H1 (cell line): Measurements from ENCODE around the gene SLC22A14. TPM values are rescaled to one million over a fixed set of nuclear protein-coding genes. Genes with fewer than 3 reads are reported as not detected.

Experiments
- CTCF ChIA-PET: fragments of 300-600 bp; sonication (Branson Sonifier 250); formaldehyde crosslinking; loops from one replicate; lab custom pipeline; 2021; ENCODE audit not compliant: partially characterized antibody; lab: Charles Lee
- POLR2A ChIA-PET: fragments of 300-600 bp; sonication (Branson Sonifier 250); formaldehyde crosslinking; loops from one replicate; lab custom pipeline; 2021; ENCODE audit warnings: inconsistent platforms; ENCODE audit not compliant: partially characterized antibody; lab: Charles Lee
- DNase-seq, 2 experiments: peaks; one replicate each; pipeline versions ENCODE4 v3.0.0 to v3.0.0-alpha.2; 2010 to 2022; ENCODE audit warnings: low spot score in 2 of 2, low read depth in 1 of 2, mixed read lengths in 1 of 2
- FAIRE-seq: peaks from 2 replicates; lab custom pipeline; 2011; peaks lifted over from hg19 to GRCh38; lab: Jason Lieb, UNC
- H2AFZ ChIP-seq: 2 replicates; pipeline ENCODE4 v1.8.1; 2012; ENCODE audit warnings: low read length, inconsistent platforms
- H2AK5ac ChIP-seq: 2 replicates; pipeline ENCODE4 v1.6.1; 2013; ENCODE audit warnings: low read depth, low read length
- H2BK120ac ChIP-seq: replicated peaks from 2 replicates; pipeline ENCODE3; 2013; ENCODE audit warnings: low read depth, low read length, inconsistent platforms
- H2BK12ac ChIP-seq: 2 replicates; pipeline ENCODE4 v1.6.1; 2013; ENCODE audit warnings: low read depth, low read length
- H2BK15ac ChIP-seq: 2 replicates; pipeline ENCODE4 v1.6.1; 2013; ENCODE audit warnings: low read length
- H2BK20ac ChIP-seq: 2 replicates; pipeline ENCODE4 v1.6.1; 2013; ENCODE audit warnings: low read length
- H2BK5ac ChIP-seq: 2 replicates; pipeline ENCODE4 v1.6.1; 2013; ENCODE audit warnings: low read depth, low read length
- H3K14ac ChIP-seq: 2 replicates; pipeline ENCODE4 v1.6.1; 2013; ENCODE audit warnings: inconsistent platforms; ENCODE audit not compliant: insufficient read length
- H3K18ac ChIP-seq: 2 replicates; pipeline ENCODE4 v1.6.1; 2013; ENCODE audit warnings: low read length; ENCODE audit errors: extremely low read depth
- H3K23ac ChIP-seq: 2 replicates; pipeline ENCODE4 v1.6.1; 2013; ENCODE audit warnings: inconsistent platforms; ENCODE audit not compliant: insufficient read length
- H3K23me2 ChIP-seq: 2 replicates; pipeline ENCODE4 v1.6.1; 2013; ENCODE audit warnings: low read depth, low read length
- H3K27ac ChIP-seq: 2 replicates; pipeline ENCODE4 v1.6.1; 2011; ENCODE audit warnings: low read depth, low read length, inconsistent platforms
- H3K27me3 ChIP-seq, 4 experiments: replicated peaks in 1 of 4; 1 replicate in 1 of 4; 2 replicates in 3 of 4; pipeline versions ENCODE4 v1.6.1 to v1.8.1; 2011 to 2013; ENCODE audit warnings: low read length in 3 of 4, mild to moderate bottlenecking in 3 of 4, inconsistent platforms in 2 of 4, mixed read lengths in 2 of 4, moderate library complexity in 1 of 4; ENCODE audit not compliant: control insufficient read depth in 3 of 4, insufficient read depth in 3 of 4; ENCODE audit errors: extremely low read depth in 1 of 4
- H3K36me3 ChIP-seq, 4 experiments: 2 replicates each; pipeline versions ENCODE4 v1.6.1 to v1.8.1; 2011 to 2013; ENCODE audit warnings: mild to moderate bottlenecking in 4 of 4, low read length in 3 of 4, moderate library complexity in 2 of 4, control low read depth in 1 of 4, inconsistent platforms in 1 of 4; ENCODE audit not compliant: insufficient read depth in 4 of 4, control insufficient read depth in 2 of 4
- H3K4ac ChIP-seq: replicated peaks from 2 replicates; pipeline ENCODE3; 2013; ENCODE audit warnings: low read length, low read depth, mixed read lengths, inconsistent platforms; ENCODE audit not compliant: insufficient read length
- H3K4me1 ChIP-seq, 4 experiments: replicated peaks in 1 of 4; 1 replicate in 1 of 4; 2 replicates in 3 of 4; pipeline versions ENCODE4 v1.6.1 to v1.8.1; 2011 to 2013; ENCODE audit warnings: low read length in 3 of 4, inconsistent platforms in 2 of 4, mixed read lengths in 1 of 4; ENCODE audit not compliant: insufficient read depth in 4 of 4, control insufficient read depth in 3 of 4
- H3K4me2 ChIP-seq, 2 experiments: 2 replicates each; pipeline versions ENCODE4 v1.6.1 to v1.8.1; 2011 to 2013; ENCODE audit warnings: low read depth in 2 of 2, low read length in 2 of 2, control low read depth in 1 of 2, inconsistent platforms in 1 of 2, mild to moderate bottlenecking in 1 of 2; ENCODE audit not compliant: insufficient read depth in 1 of 2
- H3K4me3 ChIP-seq, 4 experiments: fragments of 200-600, 300-600 bp in 1 of 4; sonication (generic), shearing (Covaris generic), sonication (Bioruptor Twin) in 1 of 4; 2 replicates each; pipeline versions ENCODE4 v1.5.1 to v1.8.1; 2011 to 2016; ENCODE audit warnings: low read length in 4 of 4, low read depth in 3 of 4, control low read depth in 2 of 4, inconsistent platforms in 2 of 4, mild to moderate bottlenecking in 2 of 4, mixed read lengths in 1 of 4, moderate library complexity in 1 of 4; ENCODE audit not compliant: insufficient read depth in 2 of 4; ENCODE audit errors: extremely low read depth in 1 of 4
- H3K56ac ChIP-seq: replicated peaks from 2 replicates; pipeline ENCODE3; 2013; ENCODE audit warnings: low read depth, mild to moderate bottlenecking, mixed read lengths, low read length, inconsistent platforms; ENCODE audit not compliant: insufficient read length
- H3K79me1 ChIP-seq: 2 replicates; pipeline ENCODE4 v1.6.1; 2013; ENCODE audit warnings: low read depth, low read length, control low read depth
- H3K79me2 ChIP-seq, 2 experiments: 2 replicates each; pipeline versions ENCODE4 v1.6.1 to v1.8.1; 2012 to 2013; ENCODE audit warnings: low read length in 2 of 2, mild to moderate bottlenecking in 2 of 2, inconsistent platforms in 1 of 2; ENCODE audit not compliant: insufficient read depth in 2 of 2, control insufficient read depth in 1 of 2
- H3K9ac ChIP-seq, 4 experiments: replicated peaks in 1 of 4; 1 replicate in 1 of 4; 2 replicates in 3 of 4; pipeline versions ENCODE4 v1.6.1 to v1.8.1; 2011 to 2013; ENCODE audit warnings: low read depth in 3 of 4, low read length in 3 of 4, control low read depth in 2 of 4, mild to moderate bottlenecking in 2 of 4, moderate library complexity in 2 of 4, inconsistent platforms in 1 of 4; ENCODE audit errors: extremely low read depth in 1 of 4
- H3K9me3 ChIP-seq, 2 experiments: 2 replicates each; pipeline versions ENCODE4 v1.6.1 to v1.8.1; 2012 to 2013; ENCODE audit warnings: mild to moderate bottlenecking in 2 of 2, moderate library complexity in 2 of 2, control low read depth in 1 of 2, inconsistent platforms in 1 of 2, low read depth in 1 of 2, low read length in 1 of 2, mixed read lengths in 1 of 2; ENCODE audit not compliant: insufficient read depth in 2 of 2
- H4K20me1 ChIP-seq, 2 experiments: replicated peaks in 1 of 2; 2 replicates each; pipeline versions ENCODE3 to v1.8.1; 2011 to 2013; ENCODE audit warnings: inconsistent platforms in 2 of 2, low read length in 2 of 2, mild to moderate bottlenecking in 1 of 2; ENCODE audit not compliant: insufficient read depth in 2 of 2, control insufficient read depth in 1 of 2
- H4K5ac ChIP-seq: 2 replicates; pipeline ENCODE4 v1.6.1; 2013; ENCODE audit warnings: low read length, low read depth, mixed read lengths, inconsistent platforms; ENCODE audit not compliant: insufficient read length
- H4K8ac ChIP-seq: 2 replicates; pipeline ENCODE4 v1.8.0; 2013; ENCODE audit warnings: mild to moderate bottlenecking, moderate library complexity, low read length, inconsistent platforms; ENCODE audit not compliant: insufficient read depth; ENCODE audit errors: extremely low read depth
- H4K91ac ChIP-seq: replicated peaks from 2 replicates; pipeline ENCODE3; 2013; ENCODE audit warnings: low read length, mixed read lengths, inconsistent platforms; ENCODE audit not compliant: insufficient read length
- RFX5 ChIP-seq: IDR thresholded peaks from 2 replicates; pipeline ENCODE4 v1.6.1; 2011; ENCODE audit warnings: low read depth, low read length, improper control_type of control experiment, borderline replicate concordance
- RXRA ChIP-seq: IDR thresholded peaks from 2 replicates; pipeline ENCODE4 v1.6.1; 2011; ENCODE audit warnings: low read depth, mild to moderate bottlenecking, low read length, moderate library complexity; ENCODE audit not compliant: insufficient read depth
- SP1 ChIP-seq: IDR thresholded peaks from 2 replicates; pipeline ENCODE4 v1.6.1; 2011; ENCODE audit warnings: low read depth, low read length
- polyA plus RNA-seq, 7 experiments: library from polyadenylated mRNA; depleted of rRNA in 3 of 7; stranded (reverse) in 5 of 7; unstranded in 2 of 7; fragments of >200 nt in 5 of 7; fragments of 200-250 nt in 2 of 7; gene quantifications; 1 replicate in 5 of 7; 2 replicates in 1 of 7; 4 replicates in 1 of 7; pipeline versions ENCODE4 v1.2.1 to v1.2.3, GENCODE V29; 2011 to 2013; ENCODE audit warnings: missing spikeins in 2 of 7, mixed read lengths in 2 of 7
- total RNA-seq: library from RNA; stranded (reverse); fragmentation: NEBNext Ultra II Directional; extraction: Animal tissue kit (Norgen Biotek cat#: 25700); gene quantifications from 2 replicates; pipeline ENCODE4 v1.2.1, GENCODE V29; 2021

Gene SLC22A14
- total and polyA plus RNA-seq, 2 of the 8 experiments (the other 6 are each of a cell fraction or from before 2014, with no cell fraction given), result 0.03 TPM; not detected in 1

GRCh38 chr3:38235466-38235865 is 46.6 kb upstream of the SLC22A14 start:
- H2BK15ac ChIP-seq, result no peak overlapping the region
- ChIA-PET CTCF (interaction anchor here (1.3 kb wide), 1 partner anchor 10 kb away, joined by 4 read pairs; no protein-coding TSS in a partner anchor), POLR2A (no interaction called here)
- no peak overlapping the region for H3K4ac ChIP-seq
- no peak overlapping the region for H2BK12ac ChIP-seq
- FAIRE-seq (no peak), DNase-seq (no peak)
- no peak overlapping the region for H3K23ac ChIP-seq
- no peaks in the 10 kb centered on the region for H3K27me3 ChIP-seq
- no peak overlapping the region for H3K4me2 ChIP-seq
- no peak overlapping the region for H3K4me3 ChIP-seq
- H3K9me3 ChIP-seq, result no peaks in the 10 kb centered on the region
- H3K36me3 ChIP-seq, result peaks cover 0 to 24% (median 16%) of the 10 kb centered on the region in 4 experiments; a peak in 5 of 8 replicates
- H2BK20ac ChIP-seq, result no peak overlapping the region
- H4K91ac ChIP-seq, result no peak overlapping the region
- H3K18ac ChIP-seq, result no peak overlapping the region
- H3K23me2 ChIP-seq, result no peaks in the 10 kb centered on the region
- H4K8ac ChIP-seq, result no peak overlapping the region
- H3K79me2 ChIP-seq, result no peaks in the 10 kb centered on the region
- H2BK120ac ChIP-seq, result no peak overlapping the region
- no peaks in the 10 kb centered on the region for H3K79me1 ChIP-seq
- no peak overlapping the region for H3K56ac ChIP-seq
- no peak overlapping the region for H3K27ac ChIP-seq
- no peak overlapping the region for H2BK5ac ChIP-seq
- H3K4me1 ChIP-seq, result no peaks in the 10 kb centered on the region
- H3K14ac ChIP-seq, result no peak overlapping the region
- H2AFZ ChIP-seq, result no peak overlapping the region
- no peaks in the 10 kb centered on the region for H4K20me1 ChIP-seq
- no peak overlapping the region for H2AK5ac ChIP-seq
- no peak overlapping the region for H4K5ac ChIP-seq
- H3K9ac ChIP-seq, result no peak overlapping the region
- no peak for TF ChIP-seq SP1
- no peak for TF ChIP-seq RFX5
- TF ChIP-seq RXRA, result no peak
